B cell (primary cell): ENCODE measurements around the gene TRRAP. TPM values are rescaled to one million over a fixed set of nuclear protein-coding genes. Genes with fewer than 3 reads are reported as not detected.

Experiments used
- ATAC-seq: fragments of 200-7000 bp; cut with Tn5 transposase; one replicate; pipeline ENCODE4 v1.10.0; 2021; ENCODE audit warnings: low read depth, mild to moderate bottlenecking, moderate number of reproducible peaks, moderate library complexity
- CTCF ChIA-PET: fragments of 350-600 bp; sonication (Branson Sonifier 250); formaldehyde crosslinking; loops from one replicate; lab custom pipeline; 2021; ENCODE audit warnings: antibody characterized with exemption, inconsistent platforms; lab: Charles Lee
- POLR2A ChIA-PET: fragments of 350-600 bp; sonication (Branson Sonifier 250); formaldehyde crosslinking; loops from one replicate; lab custom pipeline; 2021; ENCODE audit warnings: antibody characterized with exemption; lab: Charles Lee
- DNase-seq: peaks from one replicate; pipeline ENCODE4 v3.0.0; 2013
- H2AFZ ChIP-seq: 2 replicates; pipeline ENCODE4 v1.6.1; 2012; ENCODE audit warnings: mild to moderate bottlenecking, low read depth, low read length; ENCODE audit not compliant: insufficient read depth, poor library complexity, severe bottlenecking
- H3K27ac ChIP-seq, 2 donors: 1 replicate in 1 of 2; 2 replicates in 1 of 2; pipeline ENCODE4 v1.5.1; 2012 to 2013; ENCODE audit warnings: low read length in 2 of 2, mild to moderate bottlenecking in 2 of 2, moderate library complexity in 1 of 2
- H3K27me3 ChIP-seq, 4 experiments: fragments of 200-600 bp in 1 of 4; sonication (generic) in 1 of 4; replicated peaks in 1 of 4; 1 replicate in 2 of 4; 2 replicates in 2 of 4; pipeline versions ENCODE4 v1.6.1 to v1.7.0; 2013 to 2016; ENCODE audit warnings: low read length in 3 of 4, mild to moderate bottlenecking in 2 of 4, mixed read lengths in 1 of 4, moderate library complexity in 1 of 4; ENCODE audit not compliant: insufficient read depth in 4 of 4, control insufficient read depth in 3 of 4; ENCODE audit errors: control extremely low read depth in 1 of 4
- H3K36me3 ChIP-seq, 2 experiments: replicated peaks in 1 of 2; 1 replicate in 1 of 2; 2 replicates in 1 of 2; pipeline versions ENCODE4 v1.6.1 to v1.7.1; 2013; ENCODE audit warnings: low read length in 1 of 2; ENCODE audit not compliant: insufficient read depth in 2 of 2, control insufficient read depth in 1 of 2; ENCODE audit errors: control extremely low read depth in 1 of 2, extremely low read depth in 1 of 2
- H3K4me1 ChIP-seq, 2 donors: fragments of 200-600 bp in 1 of 2; sonication (generic) in 1 of 2; 1 replicate in 1 of 2; 2 replicates in 1 of 2; pipeline versions ENCODE4 v1.5.1 to v1.6.1; 2013 to 2017; ENCODE audit warnings: low read length in 2 of 2; ENCODE audit not compliant: control insufficient read depth in 2 of 2, insufficient read depth in 2 of 2
- H3K4me2 ChIP-seq: replicated peaks from 2 replicates; pipeline ENCODE3; 2012; ENCODE audit warnings: mild to moderate bottlenecking, low read depth, low read length; ENCODE audit not compliant: poor library complexity, severe bottlenecking
- H3K4me3 ChIP-seq, 5 experiments: fragments of 200-600 bp in 1 of 5; sonication (generic) in 1 of 5; 1 replicate in 3 of 5; 2 replicates in 2 of 5; pipeline versions ENCODE4 v1.5.1 to v1.7.0; 2011 to 2016; ENCODE audit warnings: low read length in 4 of 5, mild to moderate bottlenecking in 4 of 5, low read depth in 2 of 5, control low read depth in 1 of 5, moderate library complexity in 1 of 5; ENCODE audit not compliant: insufficient read depth in 1 of 5; ENCODE audit errors: control extremely low read depth in 1 of 5, extremely low read depth in 1 of 5
- H3K79me2 ChIP-seq: fragments of 200-600 bp; sonication (generic); one replicate; pipeline ENCODE4 v1.6.0; 2016; ENCODE audit warnings: low read length; ENCODE audit not compliant: control insufficient read depth, insufficient read depth
- H3K9ac ChIP-seq: fragments of 200-600 bp; sonication (generic); 2 replicates; pipeline ENCODE4 v1.6.1; 2017; ENCODE audit warnings: mild to moderate bottlenecking, low read length, moderate library complexity
- H3K9me3 ChIP-seq, 3 donors: one replicate each; pipeline versions ENCODE4 v1.6.1 to v1.7.1; 2013; ENCODE audit warnings: low read length in 2 of 3; ENCODE audit not compliant: control insufficient read depth in 2 of 3, insufficient read depth in 1 of 3; ENCODE audit errors: control extremely low read depth in 1 of 3
- H4K20me1 ChIP-seq: 2 replicates; pipeline ENCODE4 v1.6.0; 2012; ENCODE audit warnings: mild to moderate bottlenecking, low read length; ENCODE audit not compliant: insufficient read depth, control insufficient read depth, poor library complexity, severe bottlenecking
- H3K27ac Mint-ChIP-seq: one replicate; pipeline ENCODE4 v1.8.0; 2021; ENCODE audit warnings: mixed read lengths
- H3K27me3 Mint-ChIP-seq: one replicate; pipeline ENCODE4 v1.8.0; 2021; ENCODE audit warnings: mixed read lengths
- H3K4me1 Mint-ChIP-seq: one replicate; pipeline ENCODE4 v1.8.0; 2021; ENCODE audit warnings: mixed read lengths
- H3K4me3 Mint-ChIP-seq: one replicate; pipeline ENCODE4 v1.8.0; 2021; ENCODE audit warnings: mixed read lengths
- H3K9me3 Mint-ChIP-seq: one replicate; pipeline ENCODE4 v1.8.0; 2022; ENCODE audit warnings: mixed read lengths; ENCODE audit not compliant: insufficient read depth
- EZH2 ChIP-seq: IDR thresholded peaks from 2 replicates; pipeline ENCODE4 v1.6.1; 2012; ENCODE audit warnings: borderline replicate concordance, low read depth, mild to moderate bottlenecking, moderate library complexity, low read length; ENCODE audit not compliant: insufficient read depth, poor library complexity, severe bottlenecking
- WGBS: methylation state at CpG from one replicate; pipeline ENCODE4 v1.1.5; 2013; ENCODE audit warnings: missing lambda C conversion rate; ENCODE audit not compliant: insufficient coverage; 5-methylcytosine and 5-hydroxymethylcytosine counted together
- intact Hi-C: fragments of 100-400 bp; cut with micrococcal nuclease; formaldehyde crosslinking; loops from one replicate; pipeline ENCODE4 v1.10.0; 2022
- polyA plus RNA-seq: library from polyadenylated mRNA; depleted of rRNA; stranded (reverse); fragments of >200 nt; gene quantifications from 2 replicates; pipeline ENCODE4 v1.2.3, GENCODE V29; 2012
- total RNA-seq, 2 donors: library from RNA; stranded (reverse); fragments of 120-200 nt in 1 of 2; gene quantifications; 1 replicate in 1 of 2; 2 replicates in 1 of 2; pipeline versions ENCODE4 v1.2.3 to v1.2.4, GENCODE V29; 2013 to 2022
- TF ChIP-seq, protein P1 (sequence below): fragments of 200-600 bp; IDR thresholded peaks from one replicate; pipeline ENCODE4 v1.8.0; 2022; ENCODE audit warnings: antibody characterized with exemption, mild to moderate bottlenecking

TRRAP gene
- total and polyA plus RNA-seq, 2 donors (not counting 1 experiment from before 2014, with no cell fraction given): 25.4 to 102 TPM

DNA sequence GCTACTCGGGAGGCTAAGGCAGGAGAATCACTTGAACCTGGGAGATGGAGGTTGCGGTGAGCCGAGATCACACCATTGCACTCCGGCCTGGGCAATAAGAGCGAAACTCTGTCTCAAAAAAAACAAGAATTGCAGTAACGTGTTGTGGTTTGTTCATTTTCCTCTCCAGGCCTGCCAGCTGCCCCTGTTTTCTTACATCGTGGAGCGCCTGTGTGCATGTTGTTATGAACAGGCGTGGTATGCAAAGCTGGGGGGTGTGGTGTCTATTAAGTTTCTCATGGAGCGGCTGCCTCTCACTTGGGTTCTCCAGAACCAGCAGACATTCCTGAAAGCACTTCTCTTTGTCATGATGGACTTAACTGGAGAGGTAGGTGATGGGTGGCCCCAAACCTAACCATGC, 52.1 kb downstream of the TRRAP start:
- intact Hi-C loops: no loop called here
- Histone ChIP-seq H3K27me3 (no peaks in the 10 kb centered on the region), H3K36me3 (peaks cover 27 to 74% of the 10 kb centered on the region in 2 experiments), H3K4me3 (peak overlapping the region in 4 of 5 experiments; percentile 13 to 46 (median 28)), H3K4me1 (peaks cover 0 to 15% of the 10 kb centered on the region in 2 donors), H2AFZ (no peak overlapping the region), H3K9ac (peak overlapping the region; percentile 38), H3K9me3 (no peaks in the 10 kb centered on the region), H3K4me2 (peak overlapping the region; percentile 35), H3K79me2 (no peaks in the 10 kb centered on the region), H4K20me1 (no peaks in the 10 kb centered on the region), H3K27ac (peak overlapping the region; percentile 74 to 82)
- Mint-ChIP-seq H3K9me3 (no peaks in the 10 kb centered on the region), H3K27me3 (no peaks in the 10 kb centered on the region), H3K4me3 (peak overlapping the region; percentile 90), H3K27ac (peak overlapping the region; percentile 91), H3K4me1 (peaks cover 13% of the 10 kb centered on the region)
- CTCF ChIA-PET: no interaction called here
- POLR2A ChIA-PET: interaction anchor here (1.1 kb wide), 1 partner anchor 51 kb away, joined by 3 read pairs; no protein-coding TSS in a partner anchor
- DNase-seq (peak; percentile 44), ATAC-seq (peak; percentile 77)
- WGBS: 74% methylated on average over 8 of the region's 10 CpGs
- TF ChIP-seq, protein P1, sequence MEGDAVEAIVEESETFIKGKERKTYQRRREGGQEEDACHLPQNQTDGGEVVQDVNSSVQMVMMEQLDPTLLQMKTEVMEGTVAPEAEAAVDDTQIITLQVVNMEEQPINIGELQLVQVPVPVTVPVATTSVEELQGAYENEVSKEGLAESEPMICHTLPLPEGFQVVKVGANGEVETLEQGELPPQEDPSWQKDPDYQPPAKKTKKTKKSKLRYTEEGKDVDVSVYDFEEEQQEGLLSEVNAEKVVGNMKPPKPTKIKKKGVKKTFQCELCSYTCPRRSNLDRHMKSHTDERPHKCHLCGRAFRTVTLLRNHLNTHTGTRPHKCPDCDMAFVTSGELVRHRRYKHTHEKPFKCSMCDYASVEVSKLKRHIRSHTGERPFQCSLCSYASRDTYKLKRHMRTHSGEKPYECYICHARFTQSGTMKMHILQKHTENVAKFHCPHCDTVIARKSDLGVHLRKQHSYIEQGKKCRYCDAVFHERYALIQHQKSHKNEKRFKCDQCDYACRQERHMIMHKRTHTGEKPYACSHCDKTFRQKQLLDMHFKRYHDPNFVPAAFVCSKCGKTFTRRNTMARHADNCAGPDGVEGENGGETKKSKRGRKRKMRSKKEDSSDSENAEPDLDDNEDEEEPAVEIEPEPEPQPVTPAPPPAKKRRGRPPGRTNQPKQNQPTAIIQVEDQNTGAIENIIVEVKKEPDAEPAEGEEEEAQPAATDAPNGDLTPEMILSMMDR: no peak
- no peak for TF ChIP-seq EZH2

DNA sequence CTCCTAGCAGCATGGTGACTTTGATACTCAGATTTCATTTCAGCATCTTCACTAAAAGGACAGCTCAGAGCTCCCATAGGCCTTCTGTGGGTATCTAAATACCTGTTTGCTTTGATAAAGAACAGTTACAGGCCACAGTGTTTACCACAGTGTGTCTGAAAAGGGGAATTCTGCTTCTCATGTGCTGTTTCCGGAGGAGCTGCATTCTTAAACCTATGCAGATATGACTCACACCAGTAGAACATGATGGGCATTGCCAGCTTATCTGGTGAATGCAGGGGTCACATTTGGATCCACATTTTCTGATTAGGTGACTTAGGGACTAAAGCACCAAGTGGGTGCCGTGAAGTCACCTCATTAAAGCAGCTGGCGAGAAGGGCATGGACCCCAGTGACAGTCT, 52.6 kb downstream of the TRRAP start:
- Histone ChIP-seq H3K4me1 (peaks cover 0 to 15% of the 10 kb centered on the region in 2 donors), H3K79me2 (no peaks in the 10 kb centered on the region), H3K4me2 (peak overlapping the region; percentile 35), H3K9ac (peak overlapping the region; percentile 38), H3K36me3 (peaks cover 27 to 72% of the 10 kb centered on the region in 2 experiments), H4K20me1 (no peaks in the 10 kb centered on the region), H3K4me3 (peak overlapping the region in 4 of 5 experiments; percentile 13 to 46 (median 28)), H2AFZ (no peak overlapping the region), H3K9me3 (no peaks in the 10 kb centered on the region), H3K27me3 (no peaks in the 10 kb centered on the region), H3K27ac (peak overlapping the region; percentile 74 to 82)
- H3K4me3 Mint-ChIP-seq: peak overlapping the region; percentile 90
- ChIA-PET POLR2A (interaction anchor here (1.1 kb wide), 1 partner anchor 51 kb away, joined by 3 read pairs; no protein-coding TSS in a partner anchor), CTCF (no interaction called here)
- H3K9me3 Mint-ChIP-seq: no peaks in the 10 kb centered on the region
- DNase-seq: peak; percentile 54
- no peak for TF ChIP-seq EZH2
- TF ChIP-seq, protein P1: no peak
- H3K27ac Mint-ChIP-seq: peak overlapping the region; percentile 91
- ATAC-seq: peak; percentile 77
- H3K27me3 Mint-ChIP-seq: no peaks in the 10 kb centered on the region
- 79% methylated on average over 2 of the region's 3 CpGs for WGBS
- intact Hi-C loops: no loop called here
- peaks cover 13% of the 10 kb centered on the region for H3K4me1 Mint-ChIP-seq
